ENCODE results near the gene ZNF444.
A peak's percentile ranks its signal among the peaks of the same experiment; 100 is the strongest.

ZNF444 gene

GRCh38 chr19:56114051-56114777 is 26.9 kb upstream of the ZNF444 start:
- no peak for DNase-seq
- peaks cover 53% of the 10 kb centered on the region for H3K36me3 Mint-ChIP-seq (ENCODE audit: low read depth)
- no peak overlapping the region for H3K4me3 Mint-ChIP-seq
- H3K27me3 Mint-ChIP-seq: no peaks in the 10 kb centered on the region
- H3K9me3 Mint-ChIP-seq: no peaks in the 10 kb centered on the region
- H3K27ac Mint-ChIP-seq: peak overlapping the region; percentile 82
- H3K4me1 Mint-ChIP-seq (ENCODE audit: low read depth): peaks cover 76% of the 10 kb centered on the region

- Mint-ChIP-seq H3K9me3 (no peaks in the 10 kb centered on the region), H3K36me3 (ENCODE audit: low read depth) (peaks cover 58% of the 10 kb centered on the region), H3K27me3 (no peaks in the 10 kb centered on the region), H3K4me1 (ENCODE audit: low read depth) (peaks cover 78% of the 10 kb centered on the region), H3K4me3 (no peak overlapping the region), H3K27ac (peak overlapping the region; percentile 82)
- DNase-seq: no peak
Measured at GRCh38 chr19:56114778-56115110, 26.3 kb upstream of the ZNF444 start.

GRCh38 chr19:56115490-56115889 is 25.6 kb upstream of the ZNF444 start:
- DNase-seq: no peak
- no peaks in the 10 kb centered on the region for H3K27me3 Mint-ChIP-seq
- H3K36me3 Mint-ChIP-seq (ENCODE audit: low read depth): peaks cover 60% of the 10 kb centered on the region
- H3K4me1 Mint-ChIP-seq (ENCODE audit: low read depth): peaks cover 76% of the 10 kb centered on the region
- no peak overlapping the region for H3K4me3 Mint-ChIP-seq
- no peak overlapping the region for H3K27ac Mint-ChIP-seq
- no peaks in the 10 kb centered on the region for H3K9me3 Mint-ChIP-seq

- H3K36me3 Mint-ChIP-seq (ENCODE audit: low read depth): peaks cover 52% of the 10 kb centered on the region
- DNase-seq: no peak
- no peaks in the 10 kb centered on the region for H3K9me3 Mint-ChIP-seq
- H3K27ac Mint-ChIP-seq: peak overlapping the region; percentile 71
- peaks cover 67% of the 10 kb centered on the region for H3K4me1 Mint-ChIP-seq (ENCODE audit: low read depth)
- H3K4me3 Mint-ChIP-seq: no peak overlapping the region
- no peaks in the 10 kb centered on the region for H3K27me3 Mint-ChIP-seq
Measured at GRCh38 chr19:56116606-56117005, 24.5 kb upstream of the ZNF444 start.

- no peak overlapping the region for H3K4me3 Mint-ChIP-seq
- H3K9me3 Mint-ChIP-seq: no peaks in the 10 kb centered on the region
- peaks cover 67% of the 10 kb centered on the region for H3K4me1 Mint-ChIP-seq (ENCODE audit: low read depth)
- no peaks in the 10 kb centered on the region for H3K27me3 Mint-ChIP-seq
- DNase-seq: no peak
- H3K36me3 Mint-ChIP-seq (ENCODE audit: low read depth): peaks cover 48% of the 10 kb centered on the region
- peak overlapping the region; percentile 40 for H3K27ac Mint-ChIP-seq
Measured at GRCh38 chr19:56117376-56117884, 23.7 kb upstream of the ZNF444 start.

GRCh38 chr19:56117889-56118288 is 23.2 kb upstream of the ZNF444 start:
- Mint-ChIP-seq H3K9me3 (no peaks in the 10 kb centered on the region), H3K27me3 (no peaks in the 10 kb centered on the region), H3K36me3 (ENCODE audit: low read depth) (peaks cover 46% of the 10 kb centered on the region), H3K27ac (peak overlapping the region; percentile 98), H3K4me3 (no peak overlapping the region), H3K4me1 (ENCODE audit: low read depth) (peaks cover 63% of the 10 kb centered on the region)
- no peak for DNase-seq

- peak overlapping the region; percentile 98 for H3K27ac Mint-ChIP-seq
- H3K36me3 Mint-ChIP-seq (ENCODE audit: low read depth): peaks cover 41% of the 10 kb centered on the region
- H3K9me3 Mint-ChIP-seq: no peaks in the 10 kb centered on the region
- peak overlapping the region; percentile 87 for H3K4me3 Mint-ChIP-seq
- no peak for DNase-seq
- H3K4me1 Mint-ChIP-seq (ENCODE audit: low read depth): peaks cover 58% of the 10 kb centered on the region
- no peaks in the 10 kb centered on the region for H3K27me3 Mint-ChIP-seq
Measured at GRCh38 chr19:56118666-56119581, 22.2 kb upstream of the ZNF444 start.

- Mint-ChIP-seq H3K27ac (peak overlapping the region; percentile 98), H3K4me1 (ENCODE audit: low read depth) (peaks cover 56% of the 10 kb centered on the region), H3K4me3 (peak overlapping the region; percentile 87), H3K9me3 (no peaks in the 10 kb centered on the region), H3K27me3 (no peaks in the 10 kb centered on the region), H3K36me3 (ENCODE audit: low read depth) (peaks cover 40% of the 10 kb centered on the region)
- no peak for DNase-seq
Measured at GRCh38 chr19:56119582-56119978, 21.5 kb upstream of the ZNF444 start.

GRCh38 chr19:56120002-56120370 is 21.1 kb upstream of the ZNF444 start:
- no peaks in the 10 kb centered on the region for H3K9me3 Mint-ChIP-seq
- H3K36me3 Mint-ChIP-seq (ENCODE audit: low read depth): peaks cover 36% of the 10 kb centered on the region
- no peaks in the 10 kb centered on the region for H3K27me3 Mint-ChIP-seq
- H3K4me1 Mint-ChIP-seq (ENCODE audit: low read depth): peaks cover 54% of the 10 kb centered on the region
- no peak for DNase-seq
- H3K27ac Mint-ChIP-seq: peak overlapping the region; percentile 98
- peak overlapping the region; percentile 87 for H3K4me3 Mint-ChIP-seq

GRCh38 chr19:56120371-56121179 is 20.5 kb upstream of the ZNF444 start:
- Mint-ChIP-seq H3K27me3 (no peaks in the 10 kb centered on the region), H3K36me3 (ENCODE audit: low read depth) (peaks cover 30% of the 10 kb centered on the region), H3K27ac (peak overlapping the region; percentile 98), H3K9me3 (no peaks in the 10 kb centered on the region), H3K4me3 (peak overlapping the region; percentile 87), H3K4me1 (ENCODE audit: low read depth) (peaks cover 50% of the 10 kb centered on the region)
- peak; percentile 88 for DNase-seq

- peak within 1 kb of the TSS; percentile 87 for H3K4me3 Mint-ChIP-seq
Measured at GRCh38 chr19:56121180-56122167, 19.6 kb upstream of the ZNF444 start, which contains the start of gene ZNF787. TSS of gene ZNF787 (minus strand) at chr19:56121295. CDS start at chr19:56103217, 18,078 bp downstream.

GRCh38 chr19:56123266-56123891 is 17.7 kb upstream of the ZNF444 start:
- Mint-ChIP-seq H3K4me1 (ENCODE audit: low read depth) (peaks cover 34% of the 10 kb centered on the region), H3K27me3 (no peaks in the 10 kb centered on the region), H3K9me3 (no peaks in the 10 kb centered on the region), H3K27ac (no peak overlapping the region), H3K36me3 (ENCODE audit: low read depth) (peaks cover 20% of the 10 kb centered on the region), H3K4me3 (no peak overlapping the region)
- no peak for DNase-seq

More at GRCh38 chr19:56121180-56122167, 19.6 kb upstream of the ZNF444 start, which contains the start of gene ZNF787:
- Mint-ChIP-seq H3K27me3 (no peaks in the 10 kb centered on the region), H3K27ac (peak within 1 kb of the TSS; percentile 98), H3K36me3 (ENCODE audit: low read depth) (peaks cover 28% of the 10 kb centered on the region), H3K9me3 (no peaks in the 10 kb centered on the region), H3K4me1 (ENCODE audit: low read depth) (peaks cover 47% of the 10 kb centered on the region)
- DNase-seq: peak; percentile 99

- DNase-seq: no peak
- Mint-ChIP-seq H3K27me3 (no peaks in the 10 kb centered on the region), H3K4me3 (no peak overlapping the region), H3K27ac (no peak overlapping the region), H3K4me1 (ENCODE audit: low read depth) (peaks cover 22% of the 10 kb centered on the region), H3K9me3 (no peaks in the 10 kb centered on the region), H3K36me3 (ENCODE audit: low read depth) (peaks cover 8% of the 10 kb centered on the region)
Measured at GRCh38 chr19:56124578-56124977, 16.5 kb upstream of the ZNF444 start.
